Ascending aorta (tissue), 2 donors: ENCODE measurements around the gene RPL15. TPM values are rescaled to one million over a fixed set of nuclear protein-coding genes. Genes with fewer than 3 reads are reported as not detected.

Source experiments
- DNase-seq, 2 donors: peaks; one replicate each; pipeline ENCODE4 v3.0.0-alpha.2; 2019; ENCODE audit warnings: low spot score in 2 of 2
- H3K27ac ChIP-seq, 2 donors: fragments of 200-600 bp; sonication (generic); one replicate each; pipeline ENCODE4 v1.5.1; 2016 to 2017; ENCODE audit warnings: mild to moderate bottlenecking in 1 of 2
- H3K27me3 ChIP-seq: fragments of 200-600 bp; sonication (generic); one replicate; pipeline ENCODE4 v1.5.1; 2017
- H3K36me3 ChIP-seq, 2 donors: fragments of 200-600 bp; sonication (generic); one replicate each; pipeline ENCODE4 v1.5.1; 2016
- H3K4me1 ChIP-seq, 2 donors: fragments of 200-600 bp; sonication (generic); one replicate each; pipeline ENCODE4 v1.5.1; 2016 to 2017; ENCODE audit warnings: mild to moderate bottlenecking in 1 of 2
- H3K4me3 ChIP-seq, 2 donors: fragments of 200-600 bp; sonication (generic); one replicate each; pipeline ENCODE4 v1.5.1; 2016 to 2017; ENCODE audit warnings: mild to moderate bottlenecking in 1 of 2
- H3K9me3 ChIP-seq, 2 donors: fragments of 200-600 bp; sonication (generic); one replicate each; pipeline ENCODE4 v1.5.1; 2016
- CTCF ChIP-seq, 3 experiments: fragments of 200-600 bp in 2 of 3; fragments of 450-650 bp in 1 of 3; sonication (generic) in 2 of 3; IDR thresholded peaks; one replicate each; pipeline ENCODE4 v1.5.1; 2016 to 2019; ENCODE audit warnings: antibody characterized with exemption in 3 of 3, mild to moderate bottlenecking in 1 of 3, moderate library complexity in 1 of 3
- intact Hi-C: fragments of 100-400 bp; cut with DNase I; formaldehyde crosslinking; loops from one replicate; pipeline ENCODE4 v1.15.1; 2023
- total RNA-seq: library from RNA; depleted of rRNA; stranded (reverse); fragments of >200 nt; gene quantifications from one replicate; pipeline ENCODE4 v1.1.0, GENCODE V29; 2016

Gene RPL15
- total RNA-seq, 1 donor from 2014 or later, result 1,680 TPM

GRCh38 chr3:23894254-23895061 is 22.5 kb upstream of the RPL15 start:
- Histone ChIP-seq H3K4me3 (no peak overlapping the region), H3K36me3 (peaks cover 0 to 28% of the 10 kb centered on the region in 2 donors), H3K27me3 (no peaks in the 10 kb centered on the region), H3K27ac (no peak overlapping the region), H3K9me3 (no peaks in the 10 kb centered on the region), H3K4me1 (no peaks in the 10 kb centered on the region)
- TF ChIP-seq CTCF (IDR thresholded peaks at IDR 0.05), result no peak
- intact Hi-C loops, result no loop called here
- DNase-seq, result no peak

GRCh38 chr3:23895181-23895580 is 21.8 kb upstream of the RPL15 start:
- Histone ChIP-seq H3K27ac (no peak overlapping the region), H3K4me1 (no peaks in the 10 kb centered on the region), H3K4me3 (no peak overlapping the region), H3K9me3 (no peaks in the 10 kb centered on the region), H3K36me3 (peaks cover 4 to 29% of the 10 kb centered on the region in 2 donors), H3K27me3 (no peaks in the 10 kb centered on the region)
- DNase-seq, result no peak
- intact Hi-C loops, result no loop called here
- no peak for TF ChIP-seq CTCF (IDR thresholded peaks at IDR 0.05)

GRCh38 chr3:23900744-23901143 is 16.2 kb upstream of the RPL15 start:
- Histone ChIP-seq H3K27ac (no peak overlapping the region), H3K27me3 (no peaks in the 10 kb centered on the region), H3K4me1 (no peaks in the 10 kb centered on the region), H3K4me3 (no peak overlapping the region), H3K36me3 (peaks cover 7 to 48% of the 10 kb centered on the region in 2 donors), H3K9me3 (no peaks in the 10 kb centered on the region)
- no peak for TF ChIP-seq CTCF (IDR thresholded peaks at IDR 0.05)
- intact Hi-C loops, result no loop called here
- no peak for DNase-seq

GRCh38 chr3:23904545-23904944 is 12.4 kb upstream of the RPL15 start:
- no peaks in the 10 kb centered on the region for H3K4me1 ChIP-seq
- H3K27ac ChIP-seq, result no peak overlapping the region
- intact Hi-C loops, result no loop called here
- DNase-seq, result no peak
- peaks cover 7 to 40% of the 10 kb centered on the region in 2 donors for H3K36me3 ChIP-seq
- no peak overlapping the region for H3K4me3 ChIP-seq
- no peaks in the 10 kb centered on the region for H3K27me3 ChIP-seq
- no peak for TF ChIP-seq CTCF (IDR thresholded peaks at IDR 0.05)
- H3K9me3 ChIP-seq, result no peaks in the 10 kb centered on the region

- H3K4me1 ChIP-seq, result no peaks in the 10 kb centered on the region
- H3K4me3 ChIP-seq, result no peak overlapping the region
- DNase-seq, result no peak
- no peaks in the 10 kb centered on the region for H3K27me3 ChIP-seq
- H3K9me3 ChIP-seq, result no peaks in the 10 kb centered on the region
- H3K27ac ChIP-seq, result no peak overlapping the region
- intact Hi-C loops, result no loop called here
- H3K36me3 ChIP-seq, result peaks cover 8 to 26% of the 10 kb centered on the region in 2 donors
- TF ChIP-seq CTCF (IDR thresholded peaks at IDR 0.05), result no peak
Observed at GRCh38 chr3:23909341-23909740, 7.6 kb upstream of the RPL15 start.
